ENCODE measurements around the gene ACYP2.
A peak's percentile ranks its signal among the peaks of the same experiment; 100 is the strongest.

The ACYP2 gene

DNA sequence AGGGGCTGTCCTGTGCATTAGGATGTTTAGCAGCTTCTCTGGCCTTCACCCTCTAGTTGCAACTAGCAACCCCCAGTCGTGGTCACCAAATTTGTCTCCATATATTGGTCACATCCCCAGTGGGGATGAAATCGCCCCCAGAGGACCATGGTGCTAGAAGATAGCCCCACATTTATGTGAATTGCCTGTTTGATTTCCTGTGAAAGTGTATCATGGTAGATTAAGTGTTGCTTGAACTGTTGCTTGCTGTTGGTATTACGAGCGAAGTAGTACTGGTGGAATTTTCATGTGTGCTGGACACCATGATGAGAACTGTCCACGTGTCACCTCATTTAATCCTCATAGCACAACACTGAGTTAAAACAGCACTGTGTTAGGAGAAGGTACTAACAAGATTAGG, 81.2 kb downstream of the ACYP2 start:
- Mint-ChIP-seq H3K9me3 (no peaks in the 10 kb centered on the region), H3K4me1 (peaks cover 0 to 6% of the 10 kb centered on the region in 2 donors), H3K4me3 (no peak overlapping the region), H3K36me3 (peaks cover 5% of the 10 kb centered on the region in 2 donors), H3K27me3 (no peaks in the 10 kb centered on the region), H3K27ac (no peak overlapping the region)
- DNase-seq (no peak), ATAC-seq (replicated peaks) (no peak)

DNA sequence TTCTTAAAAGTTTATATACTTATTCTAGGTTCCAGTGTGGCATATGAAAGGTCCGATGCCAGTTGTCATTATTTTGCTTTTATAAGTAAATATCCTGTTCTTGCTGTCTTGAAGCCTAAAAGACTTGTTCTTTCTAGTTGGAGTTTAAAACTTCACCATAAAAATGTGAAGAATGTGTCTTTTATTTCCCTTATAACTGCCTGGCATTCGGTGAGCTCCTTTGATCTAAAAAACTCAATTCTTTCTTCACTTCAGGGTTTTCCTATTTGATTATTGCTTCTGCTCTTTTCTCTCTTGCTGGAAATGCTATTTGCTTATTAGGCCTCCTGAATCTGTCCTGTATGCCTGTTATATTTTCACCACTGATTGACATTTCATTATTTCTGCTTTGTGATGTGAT, 89.1 kb downstream of the ACYP2 start:
- Mint-ChIP-seq H3K4me1 (peaks cover 0 to 6% of the 10 kb centered on the region in 2 donors), H3K4me3 (no peak overlapping the region), H3K36me3 (peaks cover 2 to 10% of the 10 kb centered on the region in 2 donors), H3K27ac (no peak overlapping the region), H3K27me3 (no peaks in the 10 kb centered on the region), H3K9me3 (peaks cover 0 to 3% of the 10 kb centered on the region in 2 donors)
- no peak for DNase-seq
- no peak for ATAC-seq (replicated peaks)

DNA sequence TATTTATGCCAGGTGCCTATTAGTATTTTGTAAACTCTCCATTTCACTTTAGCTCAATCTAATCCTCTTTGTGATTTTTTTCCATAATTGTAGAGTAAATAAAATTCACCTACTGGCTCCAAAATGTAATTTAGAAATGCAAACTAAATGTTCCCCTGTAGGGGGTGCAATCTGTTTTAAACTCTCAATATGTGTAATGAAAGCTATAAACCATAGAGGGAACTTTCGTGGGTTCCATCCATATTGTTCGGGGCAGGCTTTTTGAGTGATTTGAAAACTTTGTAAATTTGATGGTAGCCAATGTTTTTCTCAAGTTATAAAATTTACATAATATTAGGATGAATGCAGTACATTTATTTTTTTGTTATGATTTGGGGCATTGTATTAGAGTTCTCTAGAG, 91.2 kb downstream of the ACYP2 start:
- H3K9me3 Mint-ChIP-seq: peaks cover 0 to 3% of the 10 kb centered on the region in 2 donors

GRCh38 chr2:54207666-54208195, 92.3 kb downstream of the ACYP2 start:
- H3K27ac Mint-ChIP-seq: no peak overlapping the region
- no peak for ATAC-seq (replicated peaks)

More for the DNA sequence above, 91.2 kb downstream of the ACYP2 start:
- Mint-ChIP-seq H3K27ac (no peak overlapping the region), H3K27me3 (no peaks in the 10 kb centered on the region), H3K36me3 (peaks cover 2 to 9% of the 10 kb centered on the region in 2 donors), H3K4me3 (peak overlapping the region in 1 of 2 donors; percentile 54), H3K4me1 (peaks cover 0 to 6% of the 10 kb centered on the region in 2 donors)
- DNase-seq: no peak
- ATAC-seq (replicated peaks): peak; percentile 62 to 68

DNA sequence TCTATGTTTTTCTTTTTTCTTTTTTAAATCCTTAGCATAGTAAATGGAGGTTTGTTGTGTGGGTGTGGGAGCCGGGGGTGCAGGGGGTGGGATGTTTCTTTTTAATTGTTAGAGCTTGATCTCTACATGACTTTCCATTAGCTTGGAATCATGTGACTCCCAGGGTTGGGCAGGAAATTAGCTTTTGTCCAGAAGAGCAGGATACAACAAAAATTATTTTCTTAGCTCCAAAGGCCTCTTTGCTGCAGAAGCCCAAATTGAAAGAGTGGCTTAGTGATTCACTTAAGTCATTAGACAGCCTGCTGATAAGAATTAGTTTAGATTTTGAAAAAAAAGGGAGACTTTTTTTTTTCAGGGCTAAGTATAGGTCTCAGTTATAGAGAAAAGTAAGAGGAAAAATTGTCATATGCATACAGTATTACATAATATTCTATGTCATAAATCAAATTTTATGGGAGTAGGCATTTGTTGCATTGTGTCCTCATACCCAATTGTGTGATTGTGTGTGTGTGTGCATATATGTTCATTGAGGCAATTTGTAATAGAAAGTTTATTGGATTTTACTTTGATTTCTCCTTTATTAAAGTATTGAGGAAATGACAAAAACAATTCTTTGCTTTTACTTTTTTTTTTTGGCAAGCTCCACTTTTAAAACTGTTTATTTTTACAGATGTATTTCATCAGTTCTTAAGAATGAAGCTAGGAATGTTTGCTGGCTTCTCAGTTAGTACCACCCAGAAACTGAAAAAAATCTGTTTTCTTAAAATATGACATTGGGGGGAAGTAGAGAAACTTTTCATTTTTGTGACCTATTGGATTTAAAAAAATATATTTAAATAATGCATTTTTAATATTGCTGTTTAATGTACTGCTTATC, 93.2 kb downstream of the ACYP2 start:
- H3K9me3 Mint-ChIP-seq: peaks cover 3 to 4% of the 10 kb centered on the region in 2 donors
- no peak overlapping the region for H3K4me3 Mint-ChIP-seq
- H3K36me3 Mint-ChIP-seq: peaks cover 2 to 7% of the 10 kb centered on the region in 2 donors
- DNase-seq: no peak
- no peaks in the 10 kb centered on the region for H3K27me3 Mint-ChIP-seq
- H3K27ac Mint-ChIP-seq: no peak overlapping the region
- ATAC-seq (replicated peaks): no peak
- H3K4me1 Mint-ChIP-seq: peaks cover 0 to 6% of the 10 kb centered on the region in 2 donors

More at GRCh38 chr2:54207666-54208195, 92.3 kb downstream of the ACYP2 start:
- DNase-seq: no peak
- H3K27me3 Mint-ChIP-seq: no peaks in the 10 kb centered on the region
- no peaks in the 10 kb centered on the region for H3K9me3 Mint-ChIP-seq
- H3K4me1 Mint-ChIP-seq: peaks cover 0 to 6% of the 10 kb centered on the region in 2 donors
- peaks cover 2 to 4% of the 10 kb centered on the region in 2 donors for H3K36me3 Mint-ChIP-seq
- no peak overlapping the region for H3K4me3 Mint-ChIP-seq

DNA sequence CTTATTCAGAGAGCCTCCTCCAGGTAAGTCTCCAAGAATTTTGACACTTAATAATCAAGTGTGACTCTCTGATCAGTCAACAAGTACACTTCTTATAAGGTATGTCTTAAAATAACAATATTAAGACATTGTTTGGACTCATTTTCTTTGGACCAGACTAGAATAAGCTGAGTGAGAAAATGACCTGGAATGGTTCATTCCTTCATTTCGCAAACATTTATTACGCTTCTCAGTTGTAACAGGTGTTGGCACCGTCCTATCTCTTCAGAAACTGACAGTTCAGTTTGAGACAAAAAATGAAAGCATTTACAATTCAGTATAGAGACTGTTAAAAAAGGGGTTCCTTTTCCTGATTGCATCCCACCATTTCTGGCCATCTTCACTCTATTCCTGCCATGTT, 94.0 kb downstream of the ACYP2 start:
- H3K36me3 Mint-ChIP-seq: peaks cover 4 to 12% of the 10 kb centered on the region in 2 donors
- peaks cover 0 to 6% of the 10 kb centered on the region in 2 donors for H3K4me1 Mint-ChIP-seq
- no peak overlapping the region for H3K4me3 Mint-ChIP-seq
- no peak for ATAC-seq (replicated peaks)
- peaks cover 6 to 8% of the 10 kb centered on the region in 2 donors for H3K9me3 Mint-ChIP-seq
- no peak overlapping the region for H3K27ac Mint-ChIP-seq
- no peak for DNase-seq
- H3K27me3 Mint-ChIP-seq: no peaks in the 10 kb centered on the region

GRCh38 chr2:54212456-54212855, 97.0 kb downstream of the ACYP2 start:
- Mint-ChIP-seq H3K4me3 (no peak overlapping the region), H3K27ac (no peak overlapping the region), H3K27me3 (no peaks in the 10 kb centered on the region), H3K36me3 (peaks cover 13 to 17% of the 10 kb centered on the region in 2 donors), H3K9me3 (peaks cover 14% of the 10 kb centered on the region in 2 donors), H3K4me1 (no peaks in the 10 kb centered on the region)
- DNase-seq (no peak), ATAC-seq (replicated peaks) (no peak)

DNA sequence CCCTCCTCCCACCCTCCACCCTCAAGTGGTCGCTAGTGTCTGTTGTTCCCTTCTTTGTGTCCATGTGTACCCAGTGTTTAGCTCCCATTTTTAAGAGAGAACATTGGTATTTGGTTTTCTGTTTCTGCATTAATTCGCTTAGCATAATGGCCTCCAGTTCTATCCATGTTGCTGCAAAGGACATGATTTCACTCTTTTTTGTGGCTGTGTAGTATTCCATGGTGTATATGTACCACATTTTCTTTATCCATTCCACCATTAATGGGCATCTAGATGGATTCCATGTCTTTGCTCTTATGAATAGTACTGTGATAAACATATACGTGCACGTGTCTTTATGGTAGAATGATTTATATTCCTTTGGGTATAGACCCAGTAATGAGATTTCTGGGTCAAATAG, 97.7 kb downstream of the ACYP2 start:
- peaks cover 14% of the 10 kb centered on the region in 2 donors for H3K9me3 Mint-ChIP-seq
- no peaks in the 10 kb centered on the region for H3K27me3 Mint-ChIP-seq
- ATAC-seq (replicated peaks) (no peak), DNase-seq (no peak)
- H3K27ac Mint-ChIP-seq: no peak overlapping the region
- H3K4me3 Mint-ChIP-seq: no peak overlapping the region
- H3K36me3 Mint-ChIP-seq: peaks cover 12 to 17% of the 10 kb centered on the region in 2 donors
- no peaks in the 10 kb centered on the region for H3K4me1 Mint-ChIP-seq

- ATAC-seq (replicated peaks) (no peak), DNase-seq (no peak)
- Mint-ChIP-seq H3K27me3 (no peaks in the 10 kb centered on the region), H3K36me3 (peaks cover 8 to 16% of the 10 kb centered on the region in 2 donors), H3K4me1 (peaks cover 0 to 4% of the 10 kb centered on the region in 2 donors), H3K27ac (no peak overlapping the region), H3K4me3 (no peak overlapping the region), H3K9me3 (peaks cover 0 to 4% of the 10 kb centered on the region in 2 donors)
Measured at GRCh38 chr2:54224997-54225396, 109.6 kb downstream of the ACYP2 start.

DNA sequence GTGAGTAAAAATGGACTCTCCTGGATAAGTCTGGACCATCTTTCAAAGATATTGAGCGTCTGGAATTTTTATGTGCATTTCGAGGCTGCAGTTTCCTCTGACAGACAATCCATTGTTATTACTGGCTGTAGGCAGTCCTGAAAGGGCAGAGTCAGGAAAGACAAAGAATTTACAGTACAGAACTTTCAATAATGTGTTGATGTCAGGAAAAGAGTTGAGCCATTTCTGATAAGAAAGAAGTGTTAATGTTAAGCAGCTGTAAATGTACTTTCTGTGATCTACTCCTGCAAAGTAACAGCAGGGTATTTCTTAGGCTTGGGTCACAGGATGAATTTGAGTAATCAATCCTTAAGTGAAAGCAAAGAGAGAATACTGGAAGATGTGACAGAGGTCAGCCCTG, 110.8 kb downstream of the ACYP2 start:
- H3K36me3 Mint-ChIP-seq: peaks cover 8 to 16% of the 10 kb centered on the region in 2 donors
- no peaks in the 10 kb centered on the region for H3K27me3 Mint-ChIP-seq
- H3K4me3 Mint-ChIP-seq: no peak overlapping the region
- H3K4me1 Mint-ChIP-seq: peaks cover 0 to 4% of the 10 kb centered on the region in 2 donors
- no peak overlapping the region for H3K27ac Mint-ChIP-seq
- ATAC-seq (replicated peaks): no peak
- H3K9me3 Mint-ChIP-seq: peaks cover 0 to 4% of the 10 kb centered on the region in 2 donors
- no peak for DNase-seq

DNA sequence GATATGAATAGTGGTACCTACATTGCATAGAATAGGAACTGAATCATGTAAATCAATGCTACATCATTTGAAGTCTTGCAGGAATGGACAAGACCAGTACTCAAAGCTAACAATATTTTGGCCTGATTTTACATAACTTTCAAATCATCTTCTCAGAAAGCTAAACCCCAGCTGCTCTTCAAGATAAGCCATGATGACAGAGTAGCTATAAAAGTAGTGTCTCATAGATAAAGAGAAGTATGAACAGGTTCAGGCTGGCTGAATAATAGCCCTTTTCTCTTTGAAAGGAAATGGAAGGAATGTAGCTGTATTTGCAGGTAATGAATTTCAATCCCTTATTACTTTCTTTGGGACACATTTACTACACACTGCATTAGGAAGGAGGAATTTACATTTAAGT, 112.4 kb downstream of the ACYP2 start:
- no peaks in the 10 kb centered on the region for H3K27me3 Mint-ChIP-seq
- ATAC-seq (replicated peaks): no peak
- peaks cover 0 to 4% of the 10 kb centered on the region in 2 donors for H3K4me1 Mint-ChIP-seq
- H3K9me3 Mint-ChIP-seq: peaks cover 6 to 10% of the 10 kb centered on the region in 2 donors
- DNase-seq: no peak
- peaks cover 14 to 22% of the 10 kb centered on the region in 2 donors for H3K36me3 Mint-ChIP-seq
- H3K4me3 Mint-ChIP-seq: no peak overlapping the region
- no peak overlapping the region for H3K27ac Mint-ChIP-seq

- Mint-ChIP-seq H3K36me3 (peaks cover 13 to 19% of the 10 kb centered on the region in 2 donors), H3K27ac (no peak overlapping the region), H3K9me3 (peaks cover 6 to 10% of the 10 kb centered on the region in 2 donors), H3K27me3 (no peaks in the 10 kb centered on the region), H3K4me3 (no peak overlapping the region), H3K4me1 (peaks cover 0 to 4% of the 10 kb centered on the region in 2 donors)
- ATAC-seq (replicated peaks): no peak
- DNase-seq: no peak
Measured at GRCh38 chr2:54228945-54229344, 113.5 kb downstream of the ACYP2 start.

- peaks cover 11 to 12% of the 10 kb centered on the region in 2 donors for H3K9me3 Mint-ChIP-seq
- ATAC-seq (replicated peaks) (no peak), DNase-seq (no peak)
- no peak overlapping the region for H3K4me3 Mint-ChIP-seq
- H3K36me3 Mint-ChIP-seq: peaks cover 12 to 16% of the 10 kb centered on the region in 2 donors
- H3K27me3 Mint-ChIP-seq: no peaks in the 10 kb centered on the region
- H3K4me1 Mint-ChIP-seq: no peaks in the 10 kb centered on the region
- no peak overlapping the region for H3K27ac Mint-ChIP-seq
Measured at GRCh38 chr2:54233832-54234649, 118.6 kb downstream of the ACYP2 start.

GRCh38 chr2:54237428-54237827, 122.0 kb downstream of the ACYP2 start:
- H3K27me3 Mint-ChIP-seq: no peaks in the 10 kb centered on the region
- ATAC-seq (replicated peaks): no peak
- H3K4me1 Mint-ChIP-seq: no peaks in the 10 kb centered on the region
- H3K4me3 Mint-ChIP-seq: no peak overlapping the region
- no peak overlapping the region for H3K27ac Mint-ChIP-seq
- no peak for DNase-seq
- peaks cover 7 to 11% of the 10 kb centered on the region in 2 donors for H3K36me3 Mint-ChIP-seq
- peaks cover 7 to 9% of the 10 kb centered on the region in 2 donors for H3K9me3 Mint-ChIP-seq

Measured in stimulated activated naive B cell treated with anti-CD40 and anti-IgM and Interleukin-4, amounts not matched to agents 10 μg/mL and 1 μg/mL and 100 μg/mL, for 72 hours (primary cell).